NCI-H1048 (cell line): ENCODE measurements around the gene ZNF35.

Experiments used
- DNase-seq: peaks from one replicate; lab custom pipeline; 2025; lab: John Stamatoyannopoulos, UW

Gene ZNF35

GRCh38 chr3:44685128-44685800 lies 36.7 kb downstream of the ZNF35 start:
- DNase-seq = no peak

- DNase-seq = no peak
Observed at GRCh38 chr3:44687898-44688297, 39.4 kb downstream of the ZNF35 start.
